HG02798 (cell line): ENCODE results near the gene NEMP1.

ENCODE experiments used
- ATAC-seq: cut with Tn5 transposase; IDR thresholded peaks from one replicate; pipeline ENCODE4 v1.9.1; 2021; ENCODE audit warnings: mild to moderate bottlenecking; ENCODE audit not compliant: unreplicated experiment, poor library complexity

Gene NEMP1

GRCh38 chr12:57006809-57007475 lies 71.6 kb downstream of the NEMP1 start:
- no peak for ATAC-seq

- peak; percentile 78 for ATAC-seq
Measured at GRCh38 chr12:57005980-57006808, 72.4 kb downstream of the NEMP1 start, which contains the start of gene ZBTB39. Gene ZBTB39 (minus strand): TSS chr12:57006546. CDS start chr12:57004917, 1,629 bp downstream.
